H9 (cell line): ENCODE results near the gene TMEM217. TPM values are rescaled to one million over a fixed set of nuclear protein-coding genes. Genes with fewer than 3 reads are reported as not detected.

Experiments
- DNase-seq: peaks from one replicate; pipeline ENCODE4 v3.0.0-alpha.2; 2017
- H2AFZ ChIP-seq: one replicate; pipeline ENCODE4 v1.6.1; 2013; ENCODE audit warnings: mild to moderate bottlenecking, low read length, control low read depth, moderate library complexity
- H2AK5ac ChIP-seq: 2 replicates; pipeline ENCODE4 v1.6.1; 2013; ENCODE audit warnings: low read length, control low read depth, mixed read lengths; ENCODE audit not compliant: insufficient read length
- H2BK120ac ChIP-seq: one replicate; pipeline ENCODE4 v1.6.1; 2013; ENCODE audit warnings: low read depth, mild to moderate bottlenecking, low read length, control low read depth, inconsistent platforms; ENCODE audit not compliant: poor library complexity, severe bottlenecking
- H2BK12ac ChIP-seq: 2 replicates; pipeline ENCODE4 v1.6.1; 2013; ENCODE audit warnings: low read length, control low read depth, mixed read lengths, low read depth; ENCODE audit not compliant: insufficient read length
- H2BK15ac ChIP-seq: 2 replicates; pipeline ENCODE4 v1.6.1; 2013; ENCODE audit warnings: low read depth, low read length, control low read depth
- H2BK20ac ChIP-seq: one replicate; pipeline ENCODE4 v1.6.1; 2013; ENCODE audit warnings: low read depth, mild to moderate bottlenecking, low read length, control low read depth, inconsistent platforms; ENCODE audit not compliant: poor library complexity, severe bottlenecking
- H2BK5ac ChIP-seq: 2 replicates; pipeline ENCODE4 v1.6.1; 2013; ENCODE audit warnings: low read length, control low read depth, mixed read lengths; ENCODE audit not compliant: insufficient read length
- H3K14ac ChIP-seq: 2 replicates; pipeline ENCODE4 v1.6.1; 2013; ENCODE audit warnings: low read length, control low read depth; ENCODE audit not compliant: insufficient read depth
- H3K18ac ChIP-seq: 2 replicates; pipeline ENCODE4 v1.6.1; 2013; ENCODE audit warnings: low read depth, mild to moderate bottlenecking, mixed read lengths, low read length, control low read depth; ENCODE audit not compliant: insufficient read length
- H3K23ac ChIP-seq: 2 replicates; pipeline ENCODE4 v1.6.1; 2013; ENCODE audit warnings: low read length, control low read depth, mixed read lengths, low read depth; ENCODE audit not compliant: insufficient read length
- H3K23me2 ChIP-seq: 2 replicates; pipeline ENCODE4 v1.6.1; 2013; ENCODE audit warnings: low read depth, mild to moderate bottlenecking, mixed read lengths, low read length, control low read depth; ENCODE audit not compliant: insufficient read length, poor library complexity, severe bottlenecking
- H3K27ac ChIP-seq: 2 replicates; pipeline ENCODE4 v1.5.1; 2013; ENCODE audit warnings: low read length, control low read depth, mixed read lengths, low read depth; ENCODE audit not compliant: insufficient read length
- H3K27me3 ChIP-seq: 2 replicates; pipeline ENCODE4 v1.6.1; 2013; ENCODE audit warnings: low read length, control low read depth, inconsistent platforms; ENCODE audit not compliant: insufficient read depth
- H3K4ac ChIP-seq: 2 replicates; pipeline ENCODE4 v1.6.1; 2013; ENCODE audit warnings: low read depth, mild to moderate bottlenecking, control low read depth, inconsistent platforms, low read length, moderate library complexity
- H3K4me1 ChIP-seq: 2 replicates; pipeline ENCODE4 v1.6.1; 2013; ENCODE audit warnings: low read length, control low read depth, inconsistent platforms; ENCODE audit not compliant: insufficient read depth
- H3K4me2 ChIP-seq: 2 replicates; pipeline ENCODE4 v1.6.1; 2013; ENCODE audit warnings: low read length, control low read depth, mixed read lengths; ENCODE audit not compliant: insufficient read length, insufficient read depth
- H3K56ac ChIP-seq: 2 replicates; pipeline ENCODE4 v1.6.1; 2013; ENCODE audit warnings: low read depth, mild to moderate bottlenecking, mixed read lengths, low read length, control low read depth; ENCODE audit not compliant: insufficient read length
- H3K79me1 ChIP-seq: 2 replicates; pipeline ENCODE4 v1.6.1; 2013; ENCODE audit warnings: low read depth, mild to moderate bottlenecking, moderate library complexity, low read length, control low read depth, inconsistent platforms; ENCODE audit not compliant: insufficient read depth, poor library complexity, severe bottlenecking
- H3K79me2 ChIP-seq: 2 replicates; pipeline ENCODE4 v1.6.1; 2013; ENCODE audit warnings: low read length, control low read depth, inconsistent platforms; ENCODE audit not compliant: insufficient read depth
- H3K9ac ChIP-seq: 2 replicates; pipeline ENCODE4 v1.6.1; 2013; ENCODE audit warnings: low read length, control low read depth, mixed read lengths; ENCODE audit not compliant: insufficient read length; ENCODE audit errors: extremely low read depth
- H3K9me3 ChIP-seq: one replicate; pipeline ENCODE4 v1.6.1; 2013; ENCODE audit warnings: low read depth, low read length, inconsistent platforms; ENCODE audit not compliant: control insufficient read depth
- H3T11ph ChIP-seq: one replicate; pipeline ENCODE4 v1.6.1; 2013; ENCODE audit warnings: mild to moderate bottlenecking, low read length, control low read depth, inconsistent platforms
- H4K20me1 ChIP-seq: one replicate; pipeline ENCODE4 v1.6.1; 2013; ENCODE audit not compliant: control insufficient read depth, insufficient read length, insufficient read depth
- H4K5ac ChIP-seq: 2 replicates; pipeline ENCODE4 v1.6.1; 2013; ENCODE audit warnings: low read depth, mild to moderate bottlenecking, mixed read lengths, low read length, control low read depth; ENCODE audit not compliant: insufficient read length
- H4K8ac ChIP-seq: replicated peaks from 2 replicates; pipeline ENCODE4 v1.6.1; 2013; ENCODE audit warnings: low read length, control low read depth, mixed read lengths, low read depth; ENCODE audit not compliant: insufficient read length
- H4K91ac ChIP-seq: 2 replicates; pipeline ENCODE4 v1.6.1; 2013; ENCODE audit warnings: low read depth, mild to moderate bottlenecking, moderate library complexity, mixed read lengths, low read length, control low read depth; ENCODE audit not compliant: insufficient read length
- H3K27ac Mint-ChIP-seq, 3 experiments: 2 replicates in 2 of 3; 3 replicates in 1 of 3; pipeline ENCODE4 v1.8.0; 2020 to 2021; ENCODE audit warnings: mixed read lengths in 3 of 3, mild to moderate bottlenecking in 1 of 3, moderate library complexity in 1 of 3
- H3K27me3 Mint-ChIP-seq: 2 replicates; pipeline ENCODE4 v1.8.0; 2021; ENCODE audit warnings: low read depth, mild to moderate bottlenecking, moderate library complexity, mixed read lengths
- H3K36me3 Mint-ChIP-seq, 3 experiments: 2 replicates in 2 of 3; 3 replicates in 1 of 3; pipeline ENCODE4 v1.8.0; 2020 to 2021; ENCODE audit warnings: low read depth in 3 of 3, mixed read lengths in 3 of 3; ENCODE audit not compliant: insufficient read depth in 1 of 3
- H3K4me1 Mint-ChIP-seq, 2 experiments: 2 replicates each; pipeline ENCODE4 v1.8.0; 2020; ENCODE audit warnings: mixed read lengths in 2 of 2
- H3K4me3 Mint-ChIP-seq, 2 experiments: 2 replicates in 1 of 2; 3 replicates in 1 of 2; pipeline ENCODE4 v1.8.0; 2020 to 2021; ENCODE audit warnings: mild to moderate bottlenecking in 2 of 2, mixed read lengths in 2 of 2, moderate library complexity in 1 of 2
- H3K9me3 Mint-ChIP-seq, 2 experiments: 2 replicates in 1 of 2; 3 replicates in 1 of 2; pipeline ENCODE4 v1.8.0; 2020; ENCODE audit warnings: mild to moderate bottlenecking in 2 of 2, mixed read lengths in 2 of 2, moderate library complexity in 1 of 2
- WGBS: extraction: QIAGEN DNeasy Blood & Tissue Kit; methylation state at CpG from one replicate; pipeline ENCODE4 v1.1.7; 2013; ENCODE audit warnings: missing lambda C conversion rate, low lambda C conversion rate, mixed read lengths; ENCODE audit not compliant: insufficient read length; ENCODE audit errors: extremely low coverage; 5-methylcytosine and 5-hydroxymethylcytosine counted together
- total RNA-seq: library from RNA; stranded (reverse); gene quantifications from 2 replicates; pipeline ENCODE4 v1.2.1, GENCODE V29; 2021
- TF ChIP-seq, protein P1 (sequence below): fragments of 200-600 bp; sonication (generic); conservative IDR thresholded peaks from 3 replicates; pipeline ENCODE4 v1.8.0; 2021; ENCODE audit warnings: antibody characterized with exemption, mild to moderate bottlenecking

The TMEM217 gene
- total RNA-seq, 1 experiment from 2014 or later = 1.1 TPM

DNA sequence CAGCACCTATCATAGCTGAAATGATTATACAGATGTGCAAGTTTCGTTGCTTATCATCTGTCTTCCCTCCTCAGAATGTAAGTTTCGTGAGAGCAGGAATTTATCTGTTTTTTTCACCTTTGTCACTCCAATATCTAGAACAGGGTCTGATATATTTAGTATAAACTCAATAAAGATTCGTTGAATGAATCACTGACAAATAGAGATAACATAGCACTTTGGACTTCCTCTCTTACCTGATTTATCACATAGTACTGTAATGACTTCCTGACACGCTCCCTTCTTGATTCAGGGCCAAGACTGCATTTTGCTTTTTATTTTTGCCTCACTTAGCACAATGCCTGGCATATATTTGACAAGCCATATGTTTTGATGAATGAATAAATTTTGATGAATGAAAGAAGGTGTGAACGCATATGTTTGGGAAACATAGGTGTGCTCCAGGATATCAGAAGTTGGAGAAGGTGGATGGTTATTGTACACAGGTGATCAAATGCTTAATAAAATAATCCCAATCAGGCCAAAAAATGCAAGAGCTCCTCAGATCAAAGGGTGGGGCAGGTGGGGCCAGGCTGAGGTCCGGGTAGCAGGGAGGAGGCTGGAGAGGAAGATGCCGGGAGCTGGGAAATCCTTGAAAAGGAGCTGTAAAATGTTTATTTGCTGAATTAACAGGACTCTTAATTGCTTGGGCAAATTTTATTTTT lies 55.0 kb downstream of the TMEM217 start:
- Histone ChIP-seq H3K9me3 (no peaks in the 10 kb centered on the region), H3K9ac (no peak overlapping the region), H3K27me3 (no peaks in the 10 kb centered on the region), H3T11ph (no peak overlapping the region), H4K5ac (no peak overlapping the region), H3K56ac (no peak overlapping the region), H2BK120ac (no peak overlapping the region), H3K79me1 (no peaks in the 10 kb centered on the region), H2BK15ac (no peak overlapping the region), H2BK5ac (no peak overlapping the region), H3K18ac (no peak overlapping the region), H4K20me1 (no peaks in the 10 kb centered on the region), H4K8ac (no peak overlapping the region), H3K4me1 (no peaks in the 10 kb centered on the region; the same call in 1 of the 2 replicates), H3K4me2 (no peak overlapping the region), H3K23ac (no peak overlapping the region), H3K23me2 (no peaks in the 10 kb centered on the region), H3K27ac (no peak overlapping the region), H3K79me2 (no peaks in the 10 kb centered on the region), H2BK12ac (no peak overlapping the region), H2BK20ac (no peak overlapping the region), H3K14ac (no peak overlapping the region), H3K4ac (no peak overlapping the region), H4K91ac (no peak overlapping the region), H2AK5ac (no peak overlapping the region), H2AFZ (no peak overlapping the region)
- DNase-seq = no peak
- Mint-ChIP-seq H3K27me3 (no peaks in the 10 kb centered on the region; the same call in 1 of the 2 replicates), H3K27ac (no peak overlapping the region), H3K4me1 (peaks cover 3 to 5% of the 10 kb centered on the region in 2 experiments), H3K36me3 (no peaks in the 10 kb centered on the region), H3K4me3 (no peak overlapping the region), H3K9me3 (no peaks in the 10 kb centered on the region; a peak in 1 of 5 replicates)
- WGBS = no CpG with 5 or more reads among the region's 7 CpGs
- TF ChIP-seq, protein P1, sequence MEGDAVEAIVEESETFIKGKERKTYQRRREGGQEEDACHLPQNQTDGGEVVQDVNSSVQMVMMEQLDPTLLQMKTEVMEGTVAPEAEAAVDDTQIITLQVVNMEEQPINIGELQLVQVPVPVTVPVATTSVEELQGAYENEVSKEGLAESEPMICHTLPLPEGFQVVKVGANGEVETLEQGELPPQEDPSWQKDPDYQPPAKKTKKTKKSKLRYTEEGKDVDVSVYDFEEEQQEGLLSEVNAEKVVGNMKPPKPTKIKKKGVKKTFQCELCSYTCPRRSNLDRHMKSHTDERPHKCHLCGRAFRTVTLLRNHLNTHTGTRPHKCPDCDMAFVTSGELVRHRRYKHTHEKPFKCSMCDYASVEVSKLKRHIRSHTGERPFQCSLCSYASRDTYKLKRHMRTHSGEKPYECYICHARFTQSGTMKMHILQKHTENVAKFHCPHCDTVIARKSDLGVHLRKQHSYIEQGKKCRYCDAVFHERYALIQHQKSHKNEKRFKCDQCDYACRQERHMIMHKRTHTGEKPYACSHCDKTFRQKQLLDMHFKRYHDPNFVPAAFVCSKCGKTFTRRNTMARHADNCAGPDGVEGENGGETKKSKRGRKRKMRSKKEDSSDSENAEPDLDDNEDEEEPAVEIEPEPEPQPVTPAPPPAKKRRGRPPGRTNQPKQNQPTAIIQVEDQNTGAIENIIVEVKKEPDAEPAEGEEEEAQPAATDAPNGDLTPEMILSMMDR = no peak
